ENCODE measurements around the gene C6orf58.
A peak's percentile ranks its signal among the peaks of the same experiment; 100 is the strongest.

Gene C6orf58

GRCh38 chr6:127550403-127550802 is 26.6 kb upstream of the C6orf58 start:
- DNase-seq (ENCODE audit: insufficient read length, low spot score) = no peak
- TF ChIP-seq CTCF (IDR thresholded peaks at IDR 0.05; ENCODE audit: insufficient read depth, missing control alignments) = no peak

GRCh38 chr6:127554435-127555006 is 22.5 kb upstream of the C6orf58 start:
- DNase-seq (ENCODE audit: insufficient read length, low spot score) = no peak
- no peak for FAIRE-seq
- peak; percentile 39 for TF ChIP-seq CTCF (IDR thresholded peaks at IDR 0.05; ENCODE audit: insufficient read depth, missing control alignments)

More at GRCh38 chr6:127550403-127550802, 26.6 kb upstream of the C6orf58 start:
- FAIRE-seq = peak; percentile 69

- DNase-seq (ENCODE audit: insufficient read length, low spot score) = no peak
- TF ChIP-seq CTCF (IDR thresholded peaks at IDR 0.05; ENCODE audit: insufficient read depth, missing control alignments) = no peak
- FAIRE-seq = no peak
Measured at GRCh38 chr6:127561660-127562059, 15.3 kb upstream of the C6orf58 start.

- FAIRE-seq (no peak), DNase-seq (ENCODE audit: insufficient read length, low spot score) (no peak)
- no peak for TF ChIP-seq CTCF (IDR thresholded peaks at IDR 0.05; ENCODE audit: insufficient read depth, missing control alignments)
Measured at GRCh38 chr6:127564761-127565160, 12.2 kb upstream of the C6orf58 start.

- DNase-seq (ENCODE audit: insufficient read length, low spot score) = no peak
- FAIRE-seq = no peak
- TF ChIP-seq CTCF (IDR thresholded peaks at IDR 0.05; ENCODE audit: insufficient read depth, missing control alignments) = no peak
Measured at GRCh38 chr6:127566119-127566518, 10.9 kb upstream of the C6orf58 start.

- TF ChIP-seq CTCF (IDR thresholded peaks at IDR 0.05; ENCODE audit: insufficient read depth, missing control alignments) = no peak
- FAIRE-seq (no peak), DNase-seq (ENCODE audit: insufficient read length, low spot score) (no peak)
Measured at GRCh38 chr6:127566651-127567050, 10.3 kb upstream of the C6orf58 start.

- no peak for TF ChIP-seq CTCF (IDR thresholded peaks at IDR 0.05; ENCODE audit: insufficient read depth, missing control alignments)
- no peak for DNase-seq (ENCODE audit: insufficient read length, low spot score)
- FAIRE-seq = no peak
Measured at GRCh38 chr6:127567476-127567875, 9.5 kb upstream of the C6orf58 start.
